ENCODE measurements around the gene KIF3B. TPM values are rescaled to one million over a fixed set of nuclear protein-coding genes. Genes with fewer than 3 reads are reported as not detected.
A peak's percentile ranks its signal among the peaks of the same experiment; 100 is the strongest.
"Not testable (repeated sequence)": the region's sequence is repeated elsewhere in the genome, so short reads cannot be mapped to it uniquely, and the experiment has no call there.

KIF3B gene
- total RNA-seq, 1 experiment from 2014 or later = 31.5 TPM

- H3K36me3 ChIP-seq (ENCODE audit: control insufficient read depth in 1 of 2, insufficient read depth in 2 of 2, low read length in 2 of 2); H3K79me2 ChIP-seq (ENCODE audit: insufficient read depth, low read length); RAD21 ChIA-PET (ENCODE audit: low non-redundant PET in 1 of 2, low total read pairs in 2 of 2, uncharacterized antibody in 2 of 2, unreplicated experiment in 2 of 2); H3K9me2 ChIP-seq (ENCODE audit: insufficient read depth); H3K9ac ChIP-seq (ENCODE audit: low read length); BruUV-seq (replicated peaks); H3K27me3 ChIP-seq (ENCODE audit: insufficient read depth, low read length); POLR2A ChIA-PET; H3K27ac ChIP-seq (ENCODE audit: low read depth, low read length); ATAC-seq; H3K4me3 ChIP-seq (replicated peaks in 1 of 2; ENCODE audit: low read depth in 1 of 2, low read length in 2 of 2); H4K20me1 ChIP-seq (ENCODE audit: insufficient read depth); H3K9me3 ChIP-seq (ENCODE audit: control insufficient read depth in 1 of 2, insufficient read depth in 1 of 2, low read depth in 1 of 2, low read length in 2 of 2); H3K4me2 ChIP-seq (ENCODE audit: low read length); H2AFZ ChIP-seq (ENCODE audit: low read depth, low read length, poor library complexity, severe bottlenecking); DNase-seq (ENCODE audit: low read depth, low spot score); CTCF ChIA-PET; intact Hi-C loops (cut with micrococcal nuclease): not testable (repeated sequence)
- peaks cover 26 to 32% of the 10 kb centered on the region in 2 experiments for H3K4me1 ChIP-seq (ENCODE audit: control insufficient read depth in 1 of 2, insufficient read depth in 2 of 2, low read length in 2 of 2)
These were observed 44.8 kb downstream of the KIF3B start for GRCh38 chr20:32322260-32322659.

- ATAC-seq; CTCF ChIA-PET; H3K4me2 ChIP-seq (ENCODE audit: low read length); H3K9ac ChIP-seq (ENCODE audit: low read length); H2AFZ ChIP-seq (ENCODE audit: low read depth, low read length, poor library complexity, severe bottlenecking); H4K20me1 ChIP-seq (ENCODE audit: insufficient read depth); POLR2A ChIA-PET; intact Hi-C loops (cut with micrococcal nuclease); RAD21 ChIA-PET (ENCODE audit: low non-redundant PET in 1 of 2, low total read pairs in 2 of 2, uncharacterized antibody in 2 of 2, unreplicated experiment in 2 of 2); H3K9me2 ChIP-seq (ENCODE audit: insufficient read depth); H3K4me3 ChIP-seq (replicated peaks in 1 of 2; ENCODE audit: low read depth in 1 of 2, low read length in 2 of 2); H3K27ac ChIP-seq (ENCODE audit: low read depth, low read length); H3K36me3 ChIP-seq (ENCODE audit: control insufficient read depth in 1 of 2, insufficient read depth in 2 of 2, low read length in 2 of 2); H3K9me3 ChIP-seq (ENCODE audit: control insufficient read depth in 1 of 2, insufficient read depth in 1 of 2, low read depth in 1 of 2, low read length in 2 of 2); H3K27me3 ChIP-seq (ENCODE audit: insufficient read depth, low read length); BruUV-seq (replicated peaks); DNase-seq (ENCODE audit: low read depth, low spot score); H3K79me2 ChIP-seq (ENCODE audit: insufficient read depth, low read length): not testable (repeated sequence)
- H3K4me1 ChIP-seq (ENCODE audit: control insufficient read depth in 1 of 2, insufficient read depth in 2 of 2, low read length in 2 of 2) = peaks cover 28 to 34% of the 10 kb centered on the region in 2 experiments
These were observed 46.3 kb downstream of the KIF3B start for GRCh38 chr20:32323761-32324160.

GRCh38 chr20:32325706-32326503, 48.5 kb downstream of the KIF3B start:
- no peaks in the 10 kb centered on the region for H4K20me1 ChIP-seq (ENCODE audit: insufficient read depth)
- no peak overlapping the region for H3K4me3 ChIP-seq (replicated peaks in 1 of 2; ENCODE audit: low read depth in 1 of 2, low read length in 2 of 2)
- H3K27ac ChIP-seq (ENCODE audit: low read depth, low read length) = peak overlapping the region; percentile 8
- H3K9me2 ChIP-seq (ENCODE audit: insufficient read depth) = no peaks in the 10 kb centered on the region
- no peaks in the 10 kb centered on the region for H3K9me3 ChIP-seq (ENCODE audit: control insufficient read depth in 1 of 2, insufficient read depth in 1 of 2, low read depth in 1 of 2, low read length in 2 of 2)
- peaks cover 28 to 34% of the 10 kb centered on the region in 2 experiments for H3K4me1 ChIP-seq (ENCODE audit: control insufficient read depth in 1 of 2, insufficient read depth in 2 of 2, low read length in 2 of 2)
- H3K9ac ChIP-seq (ENCODE audit: low read length) = peak overlapping the region; percentile 9; the same call in 1 of the 2 replicates
- no peaks in the 10 kb centered on the region for H3K27me3 ChIP-seq (ENCODE audit: insufficient read depth, low read length)
- peaks cover 3 to 6% of the 10 kb centered on the region in 2 experiments; a peak in 3 of 4 replicates for H3K36me3 ChIP-seq (ENCODE audit: control insufficient read depth in 1 of 2, insufficient read depth in 2 of 2, low read length in 2 of 2)
- H3K4me2 ChIP-seq (ENCODE audit: low read length) = peak overlapping the region; percentile 55
- intact Hi-C loops (cut with micrococcal nuclease) = no loop called here
- ChIA-PET POLR2A (interaction anchor here (0.7 kb wide), 2 partner anchors 80 to 81 kb away, joined by 5 read pairs; no protein-coding TSS in a partner anchor), RAD21 (ENCODE audit: low non-redundant PET in 1 of 2, low total read pairs in 2 of 2, uncharacterized antibody in 2 of 2, unreplicated experiment in 2 of 2) (no interaction called here), CTCF (interaction anchor here (1.6 kb wide), 1 partner anchor 11 kb away, joined by 4 read pairs; no protein-coding TSS in a partner anchor)
- H2AFZ ChIP-seq (ENCODE audit: low read depth, low read length, poor library complexity, severe bottlenecking) = no peak overlapping the region
- peak; percentile 51 for DNase-seq (ENCODE audit: low read depth, low spot score)
- H3K79me2 ChIP-seq (ENCODE audit: insufficient read depth, low read length) = no peaks in the 10 kb centered on the region
- no TSS peak for BruUV-seq (replicated peaks)
- peak; percentile 91 for ATAC-seq
- TF ChIP-seq EZH2phosphoT487 (IDR thresholded peaks at IDR 0.05; ENCODE audit: borderline replicate concordance) = no peak
- peak; percentile 44; the same call in 1 of the 2 replicates for TF ChIP-seq MAX (IDR thresholded peaks at IDR 0.05)
- TF ChIP-seq EGR1 (IDR thresholded peaks at IDR 0.05; ENCODE audit: low read depth) = no peak
- TF ChIP-seq CBX3 (IDR thresholded peaks at IDR 0.05; ENCODE audit: low read depth) = peak; percentile 78; the same call in 1 of the 2 replicates
- peak; percentile 39; the same call in 1 of the 2 replicates for TF ChIP-seq SRF (IDR thresholded peaks at IDR 0.05; ENCODE audit: low read depth)
- no peak for TF ChIP-seq POLR2A (IDR thresholded peaks at IDR 0.05; ENCODE audit: borderline replicate concordance, extremely low read depth, insufficient read depth, insufficient read length)
- TF ChIP-seq CEBPB (IDR thresholded peaks at IDR 0.05; ENCODE audit: low read depth) = peak; percentile 63
- no peak for TF ChIP-seq ZBTB33 (IDR thresholded peaks at IDR 0.05; ENCODE audit: extremely low read depth, insufficient replicate concordance, low read length)
- TF ChIP-seq SIN3A (IDR thresholded peaks at IDR 0.05; ENCODE audit: low read depth) = 0 out of 2 replicates have a peak, but pooled peaks have one; percentile 27
- TF ChIP-seq ZNF274 (IDR thresholded peaks at IDR 0.05; ENCODE audit: low read depth, low read length) = no peak

Data from HCT116 (cell line).